H1 (cell line): ENCODE data around the gene SSPN.

Source experiments
- EP300 ChIP-seq, 2 experiments: IDR thresholded peaks; 1 replicate in 1 of 2; 2 replicates in 1 of 2; pipeline ENCODE4 v1.6.1; 2011 to 2012; ENCODE audit warnings: low read depth in 2 of 2, low read length in 2 of 2, mild to moderate bottlenecking in 2 of 2, borderline replicate concordance in 1 of 2, inconsistent platforms in 1 of 2, moderate library complexity in 1 of 2
- EZH2 ChIP-seq: fragments of 200-600 bp; sonication (generic); IDR thresholded peaks from 2 replicates; pipeline ENCODE4 v1.7.1; 2012; ENCODE audit warnings: low read depth, mild to moderate bottlenecking, moderate library complexity, low read length, inconsistent platforms; ENCODE audit not compliant: severe bottlenecking
- JUND ChIP-seq: IDR thresholded peaks from 2 replicates; pipeline ENCODE4 v1.6.1; 2011; ENCODE audit warnings: mild to moderate bottlenecking, improper control_type of control experiment, low read length
- POLR2A ChIP-seq, 2 experiments: IDR thresholded peaks; 1 replicate in 1 of 2; 2 replicates in 1 of 2; pipeline ENCODE4 v1.6.1; 2011; ENCODE audit warnings: low read depth in 2 of 2, low read length in 2 of 2, mild to moderate bottlenecking in 2 of 2; ENCODE audit errors: control extremely low read depth in 1 of 2
- SIN3A ChIP-seq, 2 experiments: IDR thresholded peaks in 1 of 2; conservative IDR thresholded peaks in 1 of 2; 2 replicates each; pipeline ENCODE4 v1.6.1; 2011 to 2012; ENCODE audit warnings: low read length in 2 of 2, improper control_type of control experiment in 1 of 2, low read depth in 1 of 2, mild to moderate bottlenecking in 1 of 2
- TF ChIP-seq, protein P1 (sequence below), 3 experiments: IDR thresholded peaks; 1 replicate in 2 of 3; 2 replicates in 1 of 3; pipeline versions ENCODE4 v1.5.1 to v1.6.1; 2011; ENCODE audit warnings: low read length in 3 of 3, mild to moderate bottlenecking in 3 of 3, inconsistent platforms in 2 of 3, low read depth in 1 of 3, moderate library complexity in 1 of 3; ENCODE audit not compliant: insufficient read depth in 1 of 3; ENCODE audit errors: control extremely low read depth in 1 of 3

DNA sequence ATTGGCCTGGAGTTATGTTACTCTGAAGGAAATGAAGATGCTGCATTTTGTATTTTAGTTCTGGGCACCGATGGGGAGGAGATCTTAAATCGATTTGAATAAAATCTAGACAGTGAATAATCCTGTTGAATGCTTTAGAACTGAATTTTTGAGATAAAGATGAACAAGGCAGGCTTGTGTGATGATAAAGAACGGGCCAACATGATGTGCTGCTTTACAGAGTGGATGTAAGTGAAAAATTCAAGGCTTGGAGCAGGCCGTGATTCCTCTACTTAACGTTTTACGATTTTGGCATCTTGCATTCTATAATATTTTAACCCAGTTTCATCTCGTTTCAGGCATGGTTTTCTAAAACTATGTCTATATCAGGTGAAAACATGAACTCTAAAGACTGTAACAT, 47.1 kb upstream of the SSPN start:
- TF ChIP-seq, protein P1, sequence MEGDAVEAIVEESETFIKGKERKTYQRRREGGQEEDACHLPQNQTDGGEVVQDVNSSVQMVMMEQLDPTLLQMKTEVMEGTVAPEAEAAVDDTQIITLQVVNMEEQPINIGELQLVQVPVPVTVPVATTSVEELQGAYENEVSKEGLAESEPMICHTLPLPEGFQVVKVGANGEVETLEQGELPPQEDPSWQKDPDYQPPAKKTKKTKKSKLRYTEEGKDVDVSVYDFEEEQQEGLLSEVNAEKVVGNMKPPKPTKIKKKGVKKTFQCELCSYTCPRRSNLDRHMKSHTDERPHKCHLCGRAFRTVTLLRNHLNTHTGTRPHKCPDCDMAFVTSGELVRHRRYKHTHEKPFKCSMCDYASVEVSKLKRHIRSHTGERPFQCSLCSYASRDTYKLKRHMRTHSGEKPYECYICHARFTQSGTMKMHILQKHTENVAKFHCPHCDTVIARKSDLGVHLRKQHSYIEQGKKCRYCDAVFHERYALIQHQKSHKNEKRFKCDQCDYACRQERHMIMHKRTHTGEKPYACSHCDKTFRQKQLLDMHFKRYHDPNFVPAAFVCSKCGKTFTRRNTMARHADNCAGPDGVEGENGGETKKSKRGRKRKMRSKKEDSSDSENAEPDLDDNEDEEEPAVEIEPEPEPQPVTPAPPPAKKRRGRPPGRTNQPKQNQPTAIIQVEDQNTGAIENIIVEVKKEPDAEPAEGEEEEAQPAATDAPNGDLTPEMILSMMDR (IDR thresholded peaks at IDR 0.05; ENCODE audit: control extremely low read depth in 1 of 3, insufficient read depth in 1 of 3, low read depth in 1 of 3, low read length in 3 of 3) = no peak
- TF ChIP-seq JUND = no peak
- no peak for TF ChIP-seq POLR2A (IDR thresholded peaks at IDR 0.05; ENCODE audit: control extremely low read depth in 1 of 2, low read depth in 2 of 2, low read length in 2 of 2)
- no peak for TF ChIP-seq EZH2
- no peak for TF ChIP-seq EP300 (IDR thresholded peaks at IDR 0.05; ENCODE audit: borderline replicate concordance in 1 of 2, low read depth in 2 of 2, low read length in 2 of 2)
- TF ChIP-seq SIN3A (conservative IDR thresholded peaks at IDR 0.05 in 1 of 2, IDR thresholded peaks at IDR 0.05 in 1 of 2; ENCODE audit: low read depth in 1 of 2, low read length in 2 of 2) = no peak
